ENCODE measurements around the gene CHIC2. TPM values are rescaled to one million over a fixed set of nuclear protein-coding genes. Genes with fewer than 3 reads are reported as not detected.

The CHIC2 gene
- polyA plus RNA-seq, 1 donor, result 25.9 TPM

- DNase-seq, result no peak
- Histone ChIP-seq H3K4me3 (ENCODE audit: low read length) (no peak overlapping the region), H3K9me3 (ENCODE audit: control insufficient read depth, low read depth, low read length) (no peaks in the 10 kb centered on the region), H3K36me3 (ENCODE audit: control insufficient read depth, insufficient read depth, low read length) (peaks cover 2% of the 10 kb centered on the region), H3K27ac (ENCODE audit: low read length) (no peak overlapping the region), H3K27me3 (ENCODE audit: control insufficient read depth, insufficient read depth, low read length) (no peaks in the 10 kb centered on the region), H3K4me1 (ENCODE audit: control insufficient read depth, insufficient read depth, low read length) (no peaks in the 10 kb centered on the region)
- no CpG with 5 or more reads among the region's 1 CpG for WGBS (ENCODE audit: insufficient coverage, low lambda C conversion rate)
Observed at GRCh38 chr4:54014666-54015160, 49.7 kb downstream of the CHIC2 start.

- no peaks in the 10 kb centered on the region for H3K27me3 ChIP-seq (ENCODE audit: control insufficient read depth, insufficient read depth, low read length)
- H3K9me3 ChIP-seq (ENCODE audit: control insufficient read depth, low read depth, low read length), result no peaks in the 10 kb centered on the region
- no peak overlapping the region for H3K27ac ChIP-seq (ENCODE audit: low read length)
- H3K36me3 ChIP-seq (ENCODE audit: control insufficient read depth, insufficient read depth, low read length), result peaks cover 2% of the 10 kb centered on the region
- H3K4me3 ChIP-seq (ENCODE audit: low read length), result no peak overlapping the region
- no peak for DNase-seq
- H3K4me1 ChIP-seq (ENCODE audit: control insufficient read depth, insufficient read depth, low read length), result peaks cover 4% of the 10 kb centered on the region
Observed at GRCh38 chr4:54011201-54011600, 53.2 kb downstream of the CHIC2 start.

DNA sequence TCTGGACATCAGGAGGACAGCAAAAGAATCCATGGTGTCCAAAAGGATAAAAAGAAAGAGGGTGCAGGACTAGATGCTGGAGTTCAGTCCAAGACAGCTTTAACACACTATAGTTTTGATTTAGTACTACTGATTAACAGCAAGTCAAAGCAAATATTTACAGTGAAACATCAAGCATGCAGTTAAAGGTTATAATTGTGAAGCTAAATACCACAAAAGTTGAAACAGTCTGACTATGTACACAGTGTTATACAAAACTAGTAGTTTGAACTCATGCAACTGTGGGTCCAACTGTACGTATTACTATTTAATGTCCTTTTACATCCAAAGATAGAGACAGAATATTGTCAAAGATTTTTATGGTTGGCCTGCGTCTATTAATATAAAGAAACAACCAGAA is 57.6 kb downstream of the CHIC2 start:
- no peak overlapping the region for H3K27ac ChIP-seq (ENCODE audit: low read length)
- no peaks in the 10 kb centered on the region for H3K9me3 ChIP-seq (ENCODE audit: control insufficient read depth, low read depth, low read length)
- H3K27me3 ChIP-seq (ENCODE audit: control insufficient read depth, insufficient read depth, low read length), result no peaks in the 10 kb centered on the region
- 71% methylated on average over 1 of the region's 2 CpGs for WGBS (ENCODE audit: insufficient coverage, low lambda C conversion rate)
- no peak overlapping the region for H3K4me3 ChIP-seq (ENCODE audit: low read length)
- H3K4me1 ChIP-seq (ENCODE audit: control insufficient read depth, insufficient read depth, low read length), result peaks cover 4% of the 10 kb centered on the region
- peaks cover 3% of the 10 kb centered on the region for H3K36me3 ChIP-seq (ENCODE audit: control insufficient read depth, insufficient read depth, low read length)
- DNase-seq, result no peak

DNA sequence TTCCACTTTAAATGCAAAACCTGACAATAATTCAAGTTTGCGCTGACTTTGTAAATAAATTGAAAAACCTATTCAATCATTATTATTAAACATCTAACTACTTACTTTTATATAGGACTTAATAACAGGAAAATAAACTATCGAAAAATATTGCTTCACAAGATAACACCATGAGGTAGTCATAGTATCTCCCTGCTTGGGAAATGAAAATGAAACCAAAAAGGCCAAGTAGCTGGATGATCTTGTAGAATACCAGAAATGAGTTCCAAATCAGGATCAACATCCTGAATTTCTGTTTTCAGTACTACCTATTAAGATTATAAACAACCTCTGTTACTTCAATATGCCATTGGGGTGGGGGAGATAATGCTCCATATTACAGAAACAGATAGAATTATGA is 58.9 kb downstream of the CHIC2 start:
- 92% methylated on average over 2 of the region's 2 CpGs for WGBS (ENCODE audit: insufficient coverage, low lambda C conversion rate)

DNA sequence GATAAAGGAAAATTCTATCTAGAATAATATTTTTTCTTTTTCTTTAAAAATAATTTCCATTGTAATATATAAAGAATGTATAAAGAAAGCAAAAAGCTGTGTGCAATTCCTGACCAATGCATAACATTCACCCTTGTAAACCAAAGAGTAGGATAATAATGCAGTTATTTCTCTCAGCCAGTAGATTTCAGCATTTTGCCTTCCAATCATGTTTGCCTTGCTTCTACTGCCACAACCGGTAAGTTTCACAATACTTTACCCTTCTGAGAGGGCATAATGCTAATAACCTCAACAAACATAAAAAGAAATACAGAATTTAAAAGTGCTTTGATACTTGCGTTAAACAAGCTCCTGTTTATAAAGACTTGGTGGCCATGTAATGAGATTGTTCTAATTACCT is 59.9 kb downstream of the CHIC2 start:
- H3K4me3 ChIP-seq (ENCODE audit: low read length), result no peak overlapping the region
- no peaks in the 10 kb centered on the region for H3K27me3 ChIP-seq (ENCODE audit: control insufficient read depth, insufficient read depth, low read length)
- peaks cover 4% of the 10 kb centered on the region for H3K4me1 ChIP-seq (ENCODE audit: control insufficient read depth, insufficient read depth, low read length)
- H3K36me3 ChIP-seq (ENCODE audit: control insufficient read depth, insufficient read depth, low read length), result peaks cover 5% of the 10 kb centered on the region
- WGBS (ENCODE audit: insufficient coverage, low lambda C conversion rate), result 50% methylated on average over 1 of the region's 2 CpGs
- no peak for DNase-seq
- no peak overlapping the region for H3K27ac ChIP-seq (ENCODE audit: low read length)
- H3K9me3 ChIP-seq (ENCODE audit: control insufficient read depth, low read depth, low read length), result no peaks in the 10 kb centered on the region

More for the DNA sequence above, 58.9 kb downstream of the CHIC2 start:
- peaks cover 4% of the 10 kb centered on the region for H3K4me1 ChIP-seq (ENCODE audit: control insufficient read depth, insufficient read depth, low read length)
- peaks cover 8% of the 10 kb centered on the region for H3K36me3 ChIP-seq (ENCODE audit: control insufficient read depth, insufficient read depth, low read length)
- peak; percentile 10 to 35 for DNase-seq
- H3K27ac ChIP-seq (ENCODE audit: low read length), result no peak overlapping the region
- no peaks in the 10 kb centered on the region for H3K9me3 ChIP-seq (ENCODE audit: control insufficient read depth, low read depth, low read length)
- H3K27me3 ChIP-seq (ENCODE audit: control insufficient read depth, insufficient read depth, low read length), result no peaks in the 10 kb centered on the region
- no peak overlapping the region for H3K4me3 ChIP-seq (ENCODE audit: low read length)

DNA sequence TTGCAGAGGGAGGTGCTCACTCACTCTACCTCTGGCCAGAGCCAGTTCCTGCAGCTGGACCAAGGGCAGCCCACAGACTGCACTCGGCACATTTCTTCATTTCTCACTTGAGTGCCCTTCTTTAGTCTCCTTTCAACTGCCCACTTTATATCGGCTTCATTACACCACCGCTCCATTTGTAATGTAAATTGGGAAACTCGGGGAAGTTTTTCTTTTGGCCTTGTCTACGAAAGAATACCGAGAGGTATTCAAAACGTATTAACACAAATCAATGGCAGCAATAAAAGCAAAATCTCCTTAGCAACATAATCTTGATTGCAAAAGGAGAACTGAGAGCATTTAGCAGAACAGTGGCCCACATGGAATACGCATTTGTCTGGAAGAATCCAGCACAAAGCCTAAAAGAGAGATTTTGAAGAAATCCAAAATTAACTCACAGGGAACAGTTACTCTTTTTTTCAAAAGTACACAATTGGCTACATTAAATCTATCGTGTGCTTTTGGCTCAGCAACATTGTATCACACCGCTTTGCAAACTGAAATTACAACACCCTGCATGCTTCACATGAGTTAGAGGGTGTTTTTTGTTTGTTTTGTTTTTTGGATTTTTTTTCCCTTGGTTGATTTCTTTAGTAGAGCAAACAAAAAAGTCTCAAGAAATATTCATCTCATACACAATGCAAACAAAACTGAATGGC is 62.6 kb downstream of the CHIC2 start:
- no peak for DNase-seq
- no peaks in the 10 kb centered on the region for H3K9me3 ChIP-seq (ENCODE audit: control insufficient read depth, low read depth, low read length)
- H3K4me3 ChIP-seq (ENCODE audit: low read length), result no peak overlapping the region
- 86% methylated on average over 5 of the region's 10 CpGs for WGBS (ENCODE audit: insufficient coverage, low lambda C conversion rate)
- H3K36me3 ChIP-seq (ENCODE audit: control insufficient read depth, insufficient read depth, low read length), result peaks cover 5% of the 10 kb centered on the region
- no peaks in the 10 kb centered on the region for H3K4me1 ChIP-seq (ENCODE audit: control insufficient read depth, insufficient read depth, low read length)
- no peaks in the 10 kb centered on the region for H3K27me3 ChIP-seq (ENCODE audit: control insufficient read depth, insufficient read depth, low read length)
- H3K27ac ChIP-seq (ENCODE audit: low read length), result no peak overlapping the region

DNA sequence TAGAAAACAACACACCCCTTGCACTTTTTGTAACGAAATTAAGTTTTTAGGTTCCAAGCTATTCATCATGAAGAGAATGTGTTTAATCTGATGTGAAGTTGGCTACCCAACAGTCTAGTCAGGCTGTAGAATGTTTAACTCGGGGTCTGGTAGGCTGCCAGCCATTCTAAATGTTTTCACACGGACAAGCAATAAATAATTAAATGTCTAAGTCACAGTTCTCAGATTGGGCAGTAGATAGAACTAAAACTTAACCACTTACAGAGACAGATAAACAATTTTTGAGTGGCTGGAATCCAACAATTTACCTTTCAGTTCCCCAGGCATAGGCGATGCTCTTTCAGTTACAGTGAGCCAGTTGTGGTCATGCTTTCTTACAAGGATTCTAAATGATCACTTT is 66.5 kb downstream of the CHIC2 start:
- Histone ChIP-seq H3K36me3 (ENCODE audit: control insufficient read depth, insufficient read depth, low read length) (peaks cover 5% of the 10 kb centered on the region), H3K4me3 (ENCODE audit: low read length) (no peak overlapping the region), H3K4me1 (ENCODE audit: control insufficient read depth, insufficient read depth, low read length) (no peaks in the 10 kb centered on the region), H3K9me3 (ENCODE audit: control insufficient read depth, low read depth, low read length) (no peaks in the 10 kb centered on the region), H3K27ac (ENCODE audit: low read length) (no peak overlapping the region), H3K27me3 (ENCODE audit: control insufficient read depth, insufficient read depth, low read length) (no peaks in the 10 kb centered on the region)
- 83% methylated on average over 1 of the region's 4 CpGs for WGBS (ENCODE audit: insufficient coverage, low lambda C conversion rate)
- DNase-seq, result no peak

GRCh38 chr4:53994382-53995102 is 69.9 kb downstream of the CHIC2 start:
- Histone ChIP-seq H3K36me3 (ENCODE audit: control insufficient read depth, insufficient read depth, low read length) (no peaks in the 10 kb centered on the region), H3K9me3 (ENCODE audit: control insufficient read depth, low read depth, low read length) (no peaks in the 10 kb centered on the region), H3K27me3 (ENCODE audit: control insufficient read depth, insufficient read depth, low read length) (no peaks in the 10 kb centered on the region), H3K27ac (ENCODE audit: low read length) (no peak overlapping the region), H3K4me1 (ENCODE audit: control insufficient read depth, insufficient read depth, low read length) (no peaks in the 10 kb centered on the region), H3K4me3 (ENCODE audit: low read length) (no peak overlapping the region)
- no peak for DNase-seq
- WGBS (ENCODE audit: insufficient coverage, low lambda C conversion rate), result no CpG with 5 or more reads among the region's 5 CpGs

- no CpG with 5 or more reads among the region's 3 CpGs for WGBS (ENCODE audit: insufficient coverage, low lambda C conversion rate)
- no peaks in the 10 kb centered on the region for H3K4me1 ChIP-seq (ENCODE audit: control insufficient read depth, insufficient read depth, low read length)
- no peaks in the 10 kb centered on the region for H3K27me3 ChIP-seq (ENCODE audit: control insufficient read depth, insufficient read depth, low read length)
- no peaks in the 10 kb centered on the region for H3K9me3 ChIP-seq (ENCODE audit: control insufficient read depth, low read depth, low read length)
- no peak for DNase-seq
- H3K4me3 ChIP-seq (ENCODE audit: low read length), result no peak overlapping the region
- no peak overlapping the region for H3K27ac ChIP-seq (ENCODE audit: low read length)
- no peaks in the 10 kb centered on the region for H3K36me3 ChIP-seq (ENCODE audit: control insufficient read depth, insufficient read depth, low read length)
Observed at GRCh38 chr4:53992785-53993184, 71.6 kb downstream of the CHIC2 start.

DNA sequence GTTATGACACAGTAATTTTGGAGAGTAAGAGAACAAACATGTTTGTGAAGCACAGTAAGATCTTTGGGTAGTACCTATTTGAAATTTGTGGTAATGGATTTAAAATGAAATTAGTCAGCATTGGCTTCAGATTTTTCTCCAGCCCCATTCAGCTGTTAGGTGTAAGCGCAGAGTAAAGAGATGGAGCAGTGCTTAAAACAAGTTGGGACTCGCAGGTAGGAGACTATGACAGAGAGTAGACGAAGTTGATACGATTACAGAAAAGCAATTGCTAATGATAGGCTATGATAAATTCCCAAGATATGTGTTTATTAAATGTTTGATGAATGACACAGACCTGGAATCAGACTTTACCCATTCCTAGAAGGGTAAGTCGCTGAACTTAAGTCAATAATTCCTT is 72.6 kb downstream of the CHIC2 start:
- H3K27ac ChIP-seq (ENCODE audit: low read length), result no peak overlapping the region
- H3K9me3 ChIP-seq (ENCODE audit: control insufficient read depth, low read depth, low read length), result no peaks in the 10 kb centered on the region
- whole genome bisulfite sequencing (ENCODE audit: insufficient coverage, low lambda C conversion rate), result 100% methylated on average over 2 of the region's 5 CpGs
- no peaks in the 10 kb centered on the region for H3K36me3 ChIP-seq (ENCODE audit: control insufficient read depth, insufficient read depth, low read length)
- no peak overlapping the region for H3K4me3 ChIP-seq (ENCODE audit: low read length)
- no peaks in the 10 kb centered on the region for H3K27me3 ChIP-seq (ENCODE audit: control insufficient read depth, insufficient read depth, low read length)
- no peaks in the 10 kb centered on the region for H3K4me1 ChIP-seq (ENCODE audit: control insufficient read depth, insufficient read depth, low read length)
- no peak for DNase-seq

Data from large intestine (tissue), 3 donors.